ENCODE results near the gene MC1R.
"Not testable (repeated sequence)": the region's sequence is repeated elsewhere in the genome, so short reads cannot be mapped to it uniquely, and the experiment has no call there.

The MC1R gene

DNA sequence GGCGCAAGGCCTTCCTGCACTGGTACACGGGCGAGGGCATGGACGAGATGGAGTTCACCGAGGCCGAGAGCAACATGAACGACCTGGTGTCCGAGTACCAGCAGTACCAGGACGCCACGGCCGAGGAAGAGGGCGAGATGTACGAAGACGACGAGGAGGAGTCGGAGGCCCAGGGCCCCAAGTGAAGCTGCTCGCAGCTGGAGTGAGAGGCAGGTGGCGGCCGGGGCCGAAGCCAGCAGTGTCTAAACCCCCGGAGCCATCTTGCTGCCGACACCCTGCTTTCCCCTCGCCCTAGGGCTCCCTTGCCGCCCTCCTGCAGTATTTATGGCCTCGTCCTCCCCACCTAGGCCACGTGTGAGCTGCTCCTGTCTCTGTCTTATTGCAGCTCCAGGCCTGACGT is 17.0 kb downstream of the MC1R start:
- not testable (repeated sequence) for DNase-seq (ENCODE audit: low read depth)

GRCh38 chr16:89936034-89936433 is 17.4 kb downstream of the MC1R start:
- DNase-seq (ENCODE audit: low read depth) = no peak

DNA sequence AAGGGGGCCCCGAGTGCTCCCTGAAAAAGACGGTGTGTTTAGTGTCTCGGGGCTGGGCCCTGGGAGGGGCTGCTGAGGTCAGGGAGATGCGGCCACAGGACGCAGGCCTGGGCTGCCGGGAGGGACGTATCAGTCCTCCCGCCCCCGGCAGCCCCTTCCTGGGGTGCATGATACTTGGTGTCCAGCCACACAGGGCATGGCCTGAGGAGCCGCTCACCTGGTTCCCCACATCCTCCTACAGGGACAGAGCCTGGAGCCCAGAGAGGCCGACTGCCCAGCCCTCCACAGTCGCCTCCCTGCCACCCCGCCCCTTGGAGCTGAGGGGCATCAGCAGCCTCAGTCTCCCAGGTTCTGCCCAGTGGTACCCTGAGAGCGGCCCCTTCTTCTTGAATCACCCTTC is 17.8 kb downstream of the MC1R start:
- DNase-seq (ENCODE audit: low read depth) = no peak

DNA sequence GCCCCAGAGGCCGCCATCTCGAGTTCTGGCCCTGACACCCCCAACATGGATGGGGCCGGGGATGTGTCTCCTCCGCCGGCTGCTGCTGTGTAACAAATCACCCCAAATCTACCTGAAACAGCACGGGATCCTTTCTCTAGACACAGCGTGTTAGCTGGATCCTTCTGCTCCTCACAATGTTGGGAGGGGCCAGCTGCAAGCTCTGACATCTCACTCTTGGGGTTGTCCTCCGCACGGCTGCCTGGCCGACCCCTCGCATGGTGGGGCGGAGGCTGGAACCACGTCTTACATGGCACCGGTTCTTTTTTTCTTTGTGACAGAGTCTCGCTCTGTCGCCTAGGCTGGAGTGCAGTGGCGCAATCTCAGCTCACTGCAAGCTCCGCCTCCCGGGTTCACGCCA is 18.3 kb downstream of the MC1R start:
- no peak for DNase-seq (ENCODE audit: low read depth)

DNA sequence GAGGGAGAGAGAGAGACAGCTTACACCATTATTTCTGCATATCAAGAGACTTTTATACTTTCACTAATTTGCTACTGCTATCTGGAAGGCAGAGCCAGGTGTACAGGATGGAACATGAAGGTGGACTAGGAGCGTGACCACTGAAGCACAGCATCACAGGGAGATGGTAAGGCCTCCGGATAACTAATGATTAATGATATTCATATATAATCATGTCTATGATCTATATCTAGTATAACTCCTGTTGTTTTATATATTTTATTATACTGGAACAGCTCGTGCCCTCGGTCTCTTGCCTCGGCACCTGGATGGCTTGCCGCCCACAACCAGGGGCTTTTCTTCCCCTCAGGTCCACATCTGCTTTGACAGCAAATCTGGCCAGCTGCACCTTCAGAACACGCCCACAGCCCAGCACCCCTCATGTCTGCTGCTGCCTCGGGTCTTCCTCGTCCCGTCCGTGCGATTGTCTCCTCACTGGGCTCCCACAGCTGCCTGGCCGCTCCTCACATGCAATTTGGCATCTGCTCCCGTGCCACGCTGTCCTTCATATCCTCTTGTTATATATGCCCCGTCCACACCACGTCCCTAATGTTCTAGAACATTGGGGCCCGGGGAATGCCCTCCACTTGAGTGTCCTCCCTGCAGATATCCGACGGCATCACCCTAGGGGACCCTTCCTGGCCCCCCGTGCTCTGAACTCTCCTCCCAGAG is 19.7 kb downstream of the MC1R start:
- DNase-seq (ENCODE audit: low read depth) = no peak

DNA sequence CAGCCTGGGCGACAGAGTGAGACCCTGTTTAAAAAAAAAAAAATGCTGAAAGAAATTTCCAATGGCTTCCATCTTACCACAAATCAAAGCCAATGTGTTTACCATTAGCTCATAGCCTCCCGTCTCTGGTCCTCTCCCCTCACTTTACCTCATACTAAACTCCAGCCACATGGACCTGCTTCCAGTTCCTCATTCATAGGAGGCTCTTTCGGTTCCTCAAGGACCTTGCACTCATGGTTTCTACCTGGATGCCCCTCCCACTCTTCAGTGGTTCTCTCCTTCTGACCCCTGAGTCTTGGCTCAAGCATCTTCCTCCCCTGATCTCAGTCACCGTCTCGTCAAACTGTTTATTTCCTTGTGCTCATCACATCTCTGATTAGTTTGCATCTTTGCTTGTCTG is 26.1 kb downstream of the MC1R start:
- no peak for DNase-seq (ENCODE audit: low read depth)

DNA sequence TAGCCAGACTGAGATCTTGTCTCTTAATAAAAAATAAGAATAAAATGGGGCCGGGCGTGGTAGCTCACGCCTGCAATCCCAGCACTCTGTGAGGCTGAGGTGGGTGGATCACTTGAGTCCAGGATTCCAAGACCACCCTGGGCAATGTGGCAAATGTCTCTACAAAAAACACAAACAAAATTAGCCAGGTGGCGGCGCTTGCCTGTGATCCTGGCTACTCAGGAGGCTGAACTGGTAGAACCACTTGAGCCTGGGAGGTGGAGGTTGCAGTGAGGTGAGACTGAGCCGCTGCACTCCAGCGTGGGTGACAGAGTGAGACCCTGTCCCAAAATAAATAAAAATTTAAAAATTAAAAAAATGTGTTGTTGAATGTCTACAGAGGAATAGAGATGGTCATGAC is 27.0 kb downstream of the MC1R start:
- no peak for DNase-seq (ENCODE audit: low read depth)

GRCh38 chr16:89946515-89946914 is 27.9 kb downstream of the MC1R start:
- DNase-seq (ENCODE audit: low read depth) = no peak

- no peak for DNase-seq (ENCODE audit: low read depth)
Observed at GRCh38 chr16:89949121-89949742, 30.6 kb downstream of the MC1R start.

- DNase-seq (ENCODE audit: low read depth) = no peak
Observed at GRCh38 chr16:89949756-89950155, 31.1 kb downstream of the MC1R start.

DNA sequence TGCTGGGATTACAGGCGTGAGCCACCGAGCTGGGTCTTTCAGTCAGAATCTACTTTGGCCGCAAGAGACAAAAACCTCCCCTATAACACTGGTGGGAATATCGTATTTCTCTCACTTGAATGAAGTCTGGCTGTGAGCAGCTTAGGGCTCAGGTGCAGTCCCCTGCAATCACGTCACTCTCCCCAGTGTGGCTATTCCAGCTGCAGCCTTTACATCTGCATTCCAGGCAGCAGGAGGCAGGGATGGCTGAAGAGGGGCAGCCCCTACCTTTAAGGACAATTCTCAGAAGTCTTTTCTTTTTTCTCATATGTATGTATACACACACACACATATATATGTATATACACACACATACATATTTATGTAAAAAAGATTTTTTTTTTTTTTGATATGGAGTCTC is 32.8 kb downstream of the MC1R start:
- DNase-seq (ENCODE audit: low read depth) = no peak

DNA sequence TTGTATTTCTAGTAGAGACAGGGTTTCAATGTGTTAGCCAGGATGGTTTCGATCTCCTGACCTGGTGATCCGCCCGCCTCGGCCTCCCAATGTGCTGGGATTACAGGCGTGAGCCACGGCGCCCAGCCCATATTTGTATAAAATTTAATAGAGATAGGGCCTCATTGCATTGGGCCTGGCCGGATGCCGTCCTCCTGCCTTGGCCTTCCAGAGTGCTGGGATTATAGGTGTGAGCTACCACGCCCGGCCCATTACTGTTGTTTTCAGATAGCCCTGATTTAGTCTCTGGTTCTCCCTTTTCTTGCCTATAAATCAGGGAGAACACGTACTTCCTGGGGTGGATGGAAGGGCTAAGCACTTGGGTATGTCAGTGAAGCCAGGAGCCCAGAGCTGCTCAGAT is 33.4 kb downstream of the MC1R start:
- no peak for DNase-seq (ENCODE audit: low read depth)

DNA sequence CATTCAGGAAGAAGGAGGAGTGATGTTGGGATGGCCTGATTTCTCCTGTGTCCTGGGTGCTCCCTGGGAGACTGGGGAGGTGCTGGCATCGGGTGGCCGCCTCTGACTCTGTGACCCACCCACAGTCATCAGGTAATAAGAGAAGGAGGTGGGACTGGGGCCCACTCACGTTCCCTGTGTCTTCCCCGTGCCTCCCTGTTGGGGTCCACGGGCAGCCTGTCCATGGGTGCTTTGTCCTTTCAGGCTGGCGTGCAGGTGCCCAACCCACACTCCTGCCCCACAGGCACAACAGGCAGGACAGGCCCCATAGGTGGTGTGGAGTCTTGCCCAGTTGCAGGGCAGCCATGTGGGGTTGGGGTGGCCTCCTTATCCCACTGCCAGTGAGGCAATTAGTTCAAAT is 33.9 kb downstream of the MC1R start:
- DNase-seq (ENCODE audit: low read depth) = no peak

- no peak for DNase-seq (ENCODE audit: low read depth)
Observed at GRCh38 chr16:89953671-89954406, 35.2 kb downstream of the MC1R start.

DNA sequence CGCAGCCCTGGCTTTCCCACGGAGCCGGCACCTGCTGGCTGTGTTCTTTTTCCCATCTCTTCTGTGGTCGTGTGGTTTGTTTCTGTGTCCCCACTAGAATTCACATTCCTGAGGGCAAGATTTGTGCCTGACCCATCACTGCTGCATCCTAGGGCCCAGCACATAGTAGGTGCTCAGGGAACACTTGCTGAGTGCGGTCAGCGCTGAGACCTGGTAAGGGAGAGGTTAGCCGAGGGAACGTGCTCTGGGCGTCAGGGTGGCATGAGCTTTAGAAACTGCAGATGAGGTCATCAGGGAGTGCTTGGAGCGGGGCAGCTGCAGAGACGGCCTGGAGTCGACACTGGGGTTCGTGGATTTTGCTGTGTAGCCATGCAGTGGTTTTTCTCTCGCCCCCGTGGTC is 35.8 kb downstream of the MC1R start:
- DNase-seq (ENCODE audit: low read depth) = no peak

DNA sequence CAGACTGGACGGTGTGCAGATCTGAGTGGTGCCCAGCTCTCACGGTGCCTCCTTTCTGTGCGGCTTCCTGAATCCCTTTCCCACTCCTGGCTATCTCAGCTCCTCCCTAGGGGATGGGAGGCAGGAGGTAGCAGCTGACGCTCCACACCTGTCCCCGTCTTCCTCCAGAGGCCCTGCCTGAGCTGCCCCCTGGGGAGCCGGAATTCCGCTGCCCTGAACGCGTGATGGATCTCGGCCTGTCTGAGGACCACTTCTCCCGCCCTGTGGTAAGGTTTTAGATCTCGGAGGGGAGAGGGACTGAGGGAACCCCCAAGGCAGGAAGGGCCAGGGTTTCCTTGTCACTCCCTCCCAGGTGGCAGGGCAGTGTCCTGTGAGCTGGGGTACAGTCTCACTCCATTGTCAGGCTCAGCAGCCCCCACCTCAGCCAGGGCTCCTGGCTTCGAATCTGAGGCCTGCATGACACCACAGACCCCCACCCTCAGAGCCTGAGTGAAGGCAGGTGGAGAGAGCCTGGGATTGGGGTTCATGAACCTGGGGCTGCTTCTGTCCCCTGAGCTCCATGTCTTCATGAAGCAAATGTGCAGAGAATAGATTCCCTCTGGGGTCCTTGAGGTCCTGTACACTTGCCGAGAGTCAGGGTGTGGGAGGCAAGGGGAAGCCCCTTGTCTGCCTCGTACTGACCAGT is 36.5 kb downstream of the MC1R start:
- no peak for DNase-seq (ENCODE audit: low read depth)

DNA sequence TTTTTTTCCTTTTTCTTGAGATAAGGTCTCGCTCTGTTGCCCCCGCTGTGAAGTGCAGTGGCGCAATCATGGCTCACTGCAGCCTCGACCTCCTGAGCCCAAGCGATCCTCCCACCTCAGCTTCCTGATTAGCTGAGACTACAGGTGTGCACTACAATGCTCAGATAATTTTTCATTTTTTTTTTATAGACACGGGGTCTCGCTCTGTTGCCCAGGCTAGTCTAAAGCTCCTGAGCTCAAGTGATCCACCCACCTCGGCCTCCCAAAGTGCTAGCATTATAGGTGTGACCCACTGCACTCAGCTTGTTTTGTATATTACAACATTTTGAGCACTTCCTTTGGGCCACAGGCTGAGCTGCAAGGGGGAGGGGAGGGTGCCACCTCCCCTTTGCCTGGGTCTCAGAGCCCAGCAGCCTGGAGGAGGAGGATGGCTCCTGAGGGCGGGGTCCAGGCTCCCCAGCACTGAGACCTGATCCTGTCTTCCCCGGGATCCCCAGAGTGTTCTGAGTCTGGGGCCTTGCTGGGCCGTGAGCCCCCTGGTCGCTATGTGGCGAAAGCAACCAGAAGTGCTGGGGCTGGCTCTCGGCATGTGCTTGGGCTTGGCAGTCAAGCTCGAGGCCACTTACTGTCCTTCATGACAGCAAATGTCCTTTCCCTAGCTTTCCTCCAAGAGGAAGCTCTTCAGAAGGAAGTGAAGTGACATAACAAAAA is 38.0 kb downstream of the MC1R start:
- DNase-seq (ENCODE audit: low read depth) = no peak

- DNase-seq (ENCODE audit: low read depth) = no peak
Observed at GRCh38 chr16:89957216-89957785, 38.6 kb downstream of the MC1R start.

DNA sequence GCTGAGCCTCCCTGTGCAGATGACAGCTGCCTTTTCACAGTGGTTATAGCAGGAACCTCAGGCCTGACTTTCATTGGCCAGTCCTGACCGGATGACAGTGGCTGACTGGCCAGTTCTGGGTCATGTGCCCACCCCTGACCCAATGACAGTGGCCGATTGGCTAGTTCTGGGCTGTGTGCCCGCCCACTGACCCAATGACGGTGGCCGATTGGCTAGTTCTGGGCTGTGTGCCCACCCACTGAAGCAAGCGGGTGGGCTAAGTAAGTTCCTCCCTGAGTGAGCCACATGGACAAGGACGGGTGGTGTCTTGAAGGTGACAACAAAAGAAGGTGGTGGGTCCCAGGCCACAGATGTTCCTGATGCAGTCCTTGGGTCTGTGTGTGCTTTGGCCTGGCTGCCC is 39.4 kb downstream of the MC1R start:
- peak; percentile 44 for DNase-seq (ENCODE audit: low read depth)

- no peak for DNase-seq (ENCODE audit: low read depth)
Observed at GRCh38 chr16:89958596-89958995, 39.9 kb downstream of the MC1R start.

DNA sequence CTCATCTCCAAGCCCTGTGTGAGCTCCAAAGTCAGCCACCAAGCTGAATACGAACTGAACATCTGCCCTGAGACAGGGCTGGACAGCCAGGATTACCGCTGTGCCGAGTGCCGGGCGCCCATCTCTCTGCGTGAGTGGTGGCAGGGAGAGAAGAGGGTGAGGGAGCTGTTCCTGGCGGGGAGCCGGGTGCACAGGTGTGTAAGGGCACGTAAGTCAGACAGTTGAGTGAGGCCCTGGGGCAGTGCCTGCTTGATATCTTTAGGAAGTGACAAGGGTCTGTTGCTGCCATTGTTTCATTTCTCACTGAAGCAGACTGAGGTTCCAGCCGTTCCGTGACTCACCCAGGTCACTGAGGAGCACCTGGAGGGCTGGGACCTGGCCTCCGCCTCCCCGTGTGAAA is 42.3 kb downstream of the MC1R start:
- no peak for DNase-seq (ENCODE audit: low read depth)

DNA sequence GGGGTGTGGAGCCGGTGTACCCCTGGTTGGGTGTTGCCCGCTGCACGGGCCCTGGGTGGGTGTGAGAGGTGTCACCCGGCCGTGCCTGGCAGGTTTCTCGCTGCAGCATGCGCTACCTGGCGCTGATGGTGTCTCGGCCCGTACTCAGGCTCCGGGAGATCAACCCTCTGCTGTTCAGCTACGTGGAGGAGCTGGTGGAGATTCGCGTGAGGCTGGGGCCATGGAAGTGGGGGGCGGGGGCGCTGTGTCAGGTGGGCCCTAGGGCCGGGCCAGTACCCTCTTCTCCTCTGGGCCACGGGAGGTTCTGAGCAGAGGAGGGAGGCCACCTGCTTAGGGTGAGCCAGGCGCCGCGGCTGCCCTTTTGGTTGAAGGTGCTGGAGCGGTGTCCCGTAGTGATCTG is 43.3 kb downstream of the MC1R start:
- DNase-seq (ENCODE audit: low read depth) = no peak
